Measurements from ENCODE around the gene CDKN2C.

DNA sequence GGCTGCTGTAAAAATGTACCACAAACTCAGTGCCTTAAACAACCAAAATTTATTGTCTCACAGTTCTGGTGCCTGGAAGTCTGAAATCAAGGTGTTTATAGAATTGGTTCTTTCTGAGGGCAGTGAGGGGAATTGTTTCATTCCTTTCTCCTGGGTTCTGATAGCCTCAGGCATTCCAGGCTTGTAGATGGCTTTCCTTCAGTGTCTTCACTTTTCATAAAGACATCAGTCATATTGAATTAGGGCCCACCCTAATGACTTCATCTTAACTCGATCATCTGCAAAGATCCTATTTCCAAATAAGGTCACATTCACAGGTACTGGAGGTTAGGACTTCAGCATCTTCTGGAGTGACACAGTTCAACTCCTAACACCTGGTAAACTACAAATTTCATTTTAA lies 15.0 kb downstream of the CDKN2C start:
- no peak for TF ChIP-seq POLR2A (IDR thresholded peaks at IDR 0.05)
- TF ChIP-seq, protein P1, sequence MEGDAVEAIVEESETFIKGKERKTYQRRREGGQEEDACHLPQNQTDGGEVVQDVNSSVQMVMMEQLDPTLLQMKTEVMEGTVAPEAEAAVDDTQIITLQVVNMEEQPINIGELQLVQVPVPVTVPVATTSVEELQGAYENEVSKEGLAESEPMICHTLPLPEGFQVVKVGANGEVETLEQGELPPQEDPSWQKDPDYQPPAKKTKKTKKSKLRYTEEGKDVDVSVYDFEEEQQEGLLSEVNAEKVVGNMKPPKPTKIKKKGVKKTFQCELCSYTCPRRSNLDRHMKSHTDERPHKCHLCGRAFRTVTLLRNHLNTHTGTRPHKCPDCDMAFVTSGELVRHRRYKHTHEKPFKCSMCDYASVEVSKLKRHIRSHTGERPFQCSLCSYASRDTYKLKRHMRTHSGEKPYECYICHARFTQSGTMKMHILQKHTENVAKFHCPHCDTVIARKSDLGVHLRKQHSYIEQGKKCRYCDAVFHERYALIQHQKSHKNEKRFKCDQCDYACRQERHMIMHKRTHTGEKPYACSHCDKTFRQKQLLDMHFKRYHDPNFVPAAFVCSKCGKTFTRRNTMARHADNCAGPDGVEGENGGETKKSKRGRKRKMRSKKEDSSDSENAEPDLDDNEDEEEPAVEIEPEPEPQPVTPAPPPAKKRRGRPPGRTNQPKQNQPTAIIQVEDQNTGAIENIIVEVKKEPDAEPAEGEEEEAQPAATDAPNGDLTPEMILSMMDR (IDR thresholded peaks at IDR 0.05) = no peak

All from adrenal gland (tissue), 5 donors.